A549 treated with ZK216348 at 1 μM for 4 hours (cell line): ENCODE results near the gene MON1B. TPM values are rescaled to one million over a fixed set of nuclear protein-coding genes. Genes with fewer than 3 reads are reported as not detected.

Source experiments
- total RNA-seq: library from RNA; stranded (reverse); fragments of 200-300 nt; extraction: Qiagen RNA extraction; gene quantifications from 5 replicates; pipeline ENCODE4 v1.2.3, GENCODE V29; 2022; ENCODE audit warnings: low read depth

The MON1B gene
- total RNA-seq, result 18.3 to 40.8 TPM (median 37.9 TPM) in 5 replicates

GRCh38 chr16:77190478-77191258, at the start of gene MON1B:
Gene MON1B (plus strand): TSS chr16:77191190. CDS start chr16:77191486, 296 bp downstream.

GRCh38 chr16:77199211-77199610, 8.2 kb downstream of the MON1B start, which contains the start of gene SYCE1L:
Gene SYCE1L (plus strand): TSS chr16:77199408. CDS start chr16:77199452, 44 bp downstream.

Other genes with a start within 250 kb of the MON1B start
- 5.2 to 8.0 TPM (median 7.8 TPM) in 5 replicates for gene SYCE1L, start 8.2 kb downstream of the MON1B start, total RNA-seq
- 0.07 TPM in 1 of 5 replicates, not detected in the others for gene ADAMTS18, start 243.8 kb downstream of the MON1B start, total RNA-seq